Gastrocnemius medialis (tissue), 4 donors: ENCODE data around the gene CDK14.

Experiments
- POLR2A ChIP-seq, 2 donors: fragments of 450-650 bp; IDR thresholded peaks; one replicate each; pipeline ENCODE4 v1.6.1; 2017; ENCODE audit warnings: antibody characterized with exemption in 2 of 2, mild to moderate bottlenecking in 2 of 2, moderate library complexity in 2 of 2
- TF ChIP-seq, protein P1 (sequence below), 5 experiments: fragments of 450-650 bp in 3 of 5; fragments of 200-600 bp in 2 of 5; sonication (generic) in 2 of 5; IDR thresholded peaks in 4 of 5; conservative IDR thresholded peaks in 1 of 5; 1 replicate in 4 of 5; 2 replicates in 1 of 5; pipeline ENCODE4 v1.5.1; 2016 to 2019; ENCODE audit warnings: antibody characterized with exemption in 5 of 5, mild to moderate bottlenecking in 3 of 5, moderate library complexity in 3 of 5

DNA sequence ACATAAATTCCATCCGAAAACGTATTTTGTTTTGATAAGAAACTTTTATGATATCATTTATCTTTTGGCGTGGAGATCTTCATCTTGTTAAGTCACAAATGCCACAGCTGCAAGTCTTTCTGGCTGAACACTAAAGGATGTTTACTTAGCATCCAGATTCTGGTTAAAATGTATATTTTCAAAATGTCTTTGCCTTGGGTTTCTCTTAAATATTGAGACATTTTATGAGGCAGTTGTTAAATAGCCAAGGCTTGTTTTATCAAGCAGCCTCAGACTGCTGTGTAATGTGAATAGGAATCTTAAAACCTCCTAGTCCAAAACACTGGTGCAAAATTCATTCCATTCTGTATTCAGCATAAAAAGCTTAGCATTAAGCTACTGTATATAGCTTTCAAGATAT is 531.8 kb downstream of the CDK14 start:
- TF ChIP-seq, protein P1, sequence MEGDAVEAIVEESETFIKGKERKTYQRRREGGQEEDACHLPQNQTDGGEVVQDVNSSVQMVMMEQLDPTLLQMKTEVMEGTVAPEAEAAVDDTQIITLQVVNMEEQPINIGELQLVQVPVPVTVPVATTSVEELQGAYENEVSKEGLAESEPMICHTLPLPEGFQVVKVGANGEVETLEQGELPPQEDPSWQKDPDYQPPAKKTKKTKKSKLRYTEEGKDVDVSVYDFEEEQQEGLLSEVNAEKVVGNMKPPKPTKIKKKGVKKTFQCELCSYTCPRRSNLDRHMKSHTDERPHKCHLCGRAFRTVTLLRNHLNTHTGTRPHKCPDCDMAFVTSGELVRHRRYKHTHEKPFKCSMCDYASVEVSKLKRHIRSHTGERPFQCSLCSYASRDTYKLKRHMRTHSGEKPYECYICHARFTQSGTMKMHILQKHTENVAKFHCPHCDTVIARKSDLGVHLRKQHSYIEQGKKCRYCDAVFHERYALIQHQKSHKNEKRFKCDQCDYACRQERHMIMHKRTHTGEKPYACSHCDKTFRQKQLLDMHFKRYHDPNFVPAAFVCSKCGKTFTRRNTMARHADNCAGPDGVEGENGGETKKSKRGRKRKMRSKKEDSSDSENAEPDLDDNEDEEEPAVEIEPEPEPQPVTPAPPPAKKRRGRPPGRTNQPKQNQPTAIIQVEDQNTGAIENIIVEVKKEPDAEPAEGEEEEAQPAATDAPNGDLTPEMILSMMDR (IDR thresholded peaks at IDR 0.05 in 4 of 5, conservative IDR thresholded peaks at IDR 0.05 in 1 of 5), result no peak
- TF ChIP-seq POLR2A (IDR thresholded peaks at IDR 0.05), result no peak
